CD4-positive, alpha-beta T cell (primary cell): ENCODE measurements around the gene SART3. TPM values are rescaled to one million over a fixed set of nuclear protein-coding genes. Genes with fewer than 3 reads are reported as not detected.

Source experiments
- ATAC-seq: fragments of 200-7000 bp; cut with Tn5 transposase; one replicate; pipeline ENCODE4 v1.10.0; 2022; ENCODE audit warnings: mild to moderate bottlenecking; ENCODE audit not compliant: poor library complexity
- CTCF ChIA-PET: fragments of 350-600 bp; sonication (Branson Sonifier 250); formaldehyde crosslinking; loops from one replicate; lab custom pipeline; 2021; ENCODE audit warnings: antibody characterized with exemption, inconsistent platforms; lab: Charles Lee
- POLR2A ChIA-PET: fragments of 350-600 bp; sonication (Branson Sonifier 250); formaldehyde crosslinking; loops from one replicate; lab custom pipeline; 2021; ENCODE audit warnings: antibody characterized with exemption, inconsistent platforms; lab: Charles Lee
- DNase-seq, 14 experiments: peaks; one replicate each; pipeline ENCODE4 v3.0.0-alpha.2; 2013 to 2020; ENCODE audit warnings: mixed read lengths in 2 of 14
- H3K27ac ChIP-seq, 2 donors: one replicate each; pipeline versions ENCODE4 v1.5.1 to v1.7.0; 2013; ENCODE audit warnings: low read length in 2 of 2, low read depth in 1 of 2, mild to moderate bottlenecking in 1 of 2
- H3K27me3 ChIP-seq, 2 experiments: 1 replicate in 1 of 2; 2 replicates in 1 of 2; pipeline versions ENCODE4 v1.6.1 to v1.7.0; 2013; ENCODE audit warnings: low read length in 2 of 2, control low read depth in 1 of 2, mild to moderate bottlenecking in 1 of 2, moderate library complexity in 1 of 2; ENCODE audit not compliant: insufficient read depth in 2 of 2, control insufficient read depth in 1 of 2
- H3K36me3 ChIP-seq: one replicate; pipeline ENCODE4 v1.6.1; 2013; ENCODE audit warnings: low read length, control low read depth; ENCODE audit not compliant: insufficient read depth
- H3K4me1 ChIP-seq: one replicate; pipeline ENCODE4 v1.6.1; 2013; ENCODE audit warnings: low read length, control low read depth; ENCODE audit not compliant: insufficient read depth
- H3K4me3 ChIP-seq: one replicate; pipeline ENCODE4 v1.5.1; 2013; ENCODE audit warnings: mild to moderate bottlenecking, low read length, moderate library complexity
- H3K9me3 ChIP-seq, 2 experiments: 1 replicate in 1 of 2; 2 replicates in 1 of 2; pipeline versions ENCODE4 v1.6.1 to v1.7.0; 2013; ENCODE audit warnings: low read length in 2 of 2, mild to moderate bottlenecking in 2 of 2, control low read depth in 1 of 2, moderate library complexity in 1 of 2; ENCODE audit not compliant: control insufficient read depth in 1 of 2, insufficient read depth in 1 of 2
- H3K27ac Mint-ChIP-seq: one replicate; pipeline ENCODE4 v1.8.0; 2020; ENCODE audit warnings: mixed read lengths
- H3K27me3 Mint-ChIP-seq: one replicate; pipeline ENCODE4 v1.8.0; 2021; ENCODE audit warnings: mixed read lengths
- H3K36me3 Mint-ChIP-seq: one replicate; pipeline ENCODE4 v1.8.0; 2021; ENCODE audit warnings: low read depth, mixed read lengths
- H3K4me1 Mint-ChIP-seq: one replicate; pipeline ENCODE4 v1.8.0; 2021; ENCODE audit warnings: low read depth, mixed read lengths
- H3K4me3 Mint-ChIP-seq: one replicate; pipeline ENCODE4 v1.8.0; 2020; ENCODE audit warnings: mild to moderate bottlenecking, mixed read lengths
- H3K9me3 Mint-ChIP-seq: one replicate; pipeline ENCODE4 v1.8.0; 2020; ENCODE audit warnings: mixed read lengths
- CTCF ChIP-seq: fragments of 200-600 bp; IDR thresholded peaks from one replicate; pipeline ENCODE4 v1.8.0; 2022; ENCODE audit warnings: antibody characterized with exemption, mild to moderate bottlenecking
- intact Hi-C, 2 experiments: fragments of 100-400 bp; cut with DNase I in 1 of 2; cut with micrococcal nuclease in 1 of 2; formaldehyde crosslinking; loops; one replicate each; pipeline versions ENCODE4 v1.15.1 to v1.9.0; 2023 to 2025; cut with DNase I, micrococcal nuclease
- total RNA-seq, 174 experiments: library from RNA in 2 of 174; stranded (reverse) in 2 of 174; gene quantifications; one replicate each; pipeline ENCODE4 v1.2.3 and lab custom pipeline; 2021 to 2026

SART3 gene
- total RNA-seq, 2 experiments from 2014 or later = 95.1 to 104 TPM

- ATAC-seq (no peak), DNase-seq (no peak)
- Mint-ChIP-seq H3K27me3 (no peaks in the 10 kb centered on the region), H3K27ac (peak overlapping the region; percentile 12), H3K36me3 (peaks cover 67% of the 10 kb centered on the region), H3K4me3 (no peak overlapping the region), H3K4me1 (peaks cover 20% of the 10 kb centered on the region), H3K9me3 (no peaks in the 10 kb centered on the region)
- no peaks in the 10 kb centered on the region for H3K27me3 ChIP-seq
- TF ChIP-seq CTCF = no peak
- H3K4me1 ChIP-seq = peaks cover 26% of the 10 kb centered on the region
- intact Hi-C loops = loop anchor here (5.0 to 10.0 kb wide), 11 partner anchors 44 to 1607 kb away; partner anchors contain the start of genes CRY1 (in 1 of the 2), IFT81 (in 1 of the 2), ISCU (in 1 of the 2) and KCTD10 (in 1 of the 2)
- POLR2A ChIA-PET = interaction anchor here (1.2 kb wide), 1 partner anchor 44 kb away, joined by 3 read pairs; the partner anchor contains the start of gene ISCU
- no peaks in the 10 kb centered on the region for H3K9me3 ChIP-seq
- H3K36me3 ChIP-seq = peaks cover 58% of the 10 kb centered on the region
- CTCF ChIA-PET = no interaction called here
- H3K27ac ChIP-seq = no peak overlapping the region
- H3K4me3 ChIP-seq = no peak overlapping the region
Measured at GRCh38 chr12:108518101-108518715, 42.8 kb downstream of the SART3 start.

- no peak for TF ChIP-seq CTCF
- Histone ChIP-seq H3K9me3 (no peaks in the 10 kb centered on the region), H3K27me3 (no peaks in the 10 kb centered on the region), H3K4me1 (peaks cover 26% of the 10 kb centered on the region), H3K27ac (peak overlapping the region; percentile 15 to 42), H3K36me3 (peaks cover 51% of the 10 kb centered on the region), H3K4me3 (no peak overlapping the region)
- Mint-ChIP-seq H3K4me1 (peaks cover 20% of the 10 kb centered on the region), H3K27me3 (no peaks in the 10 kb centered on the region), H3K9me3 (no peaks in the 10 kb centered on the region), H3K27ac (peak overlapping the region; percentile 87), H3K36me3 (peaks cover 59% of the 10 kb centered on the region), H3K4me3 (peak overlapping the region; percentile 96)
- intact Hi-C loops = loop anchor here (2.0 to 10.0 kb wide), 12 partner anchors 39 to 1607 kb away; partner anchors contain the start of genes CRY1 (in 1 of the 2), IFT81 (in 1 of the 2), ISCU (in 1 of the 2) and KCTD10 (in 1 of the 2)
- DNase-seq (peak in 1 of 14 experiments; percentile 12), ATAC-seq (no peak)
- ChIA-PET CTCF (no interaction called here), POLR2A (interaction anchor here (1.2 kb wide), 1 partner anchor 45 kb away, joined by 3 read pairs; the partner anchor contains the start of gene ISCU)
Measured at GRCh38 chr12:108517288-108518100, 43.5 kb downstream of the SART3 start.

GRCh38 chr12:108516511-108517275 is 44.3 kb downstream of the SART3 start:
- Histone ChIP-seq H3K9me3 (no peaks in the 10 kb centered on the region), H3K4me1 (peaks cover 32% of the 10 kb centered on the region), H3K36me3 (peaks cover 43% of the 10 kb centered on the region), H3K4me3 (no peak overlapping the region), H3K27ac (peak overlapping the region in 1 of 2 donors; percentile 42), H3K27me3 (no peaks in the 10 kb centered on the region)
- Mint-ChIP-seq H3K4me3 (peak overlapping the region; percentile 96), H3K27me3 (no peaks in the 10 kb centered on the region), H3K9me3 (no peaks in the 10 kb centered on the region), H3K36me3 (peaks cover 51% of the 10 kb centered on the region), H3K27ac (peak overlapping the region; percentile 87), H3K4me1 (peaks cover 27% of the 10 kb centered on the region)
- no peak for TF ChIP-seq CTCF
- ChIA-PET CTCF (no interaction called here), POLR2A (interaction anchor here (1.6 kb wide), 1 partner anchor 45 kb away, joined by 12 read pairs; the partner anchor contains the start of genes ISCU and SART3)
- ATAC-seq (no peak), DNase-seq (peak in 1 of 14 experiments; percentile 25)
- intact Hi-C loops = loop anchor here (2.0 to 10.0 kb wide), 12 partner anchors 40 to 1608 kb away; partner anchors contain the start of genes CRY1 (in 1 of the 2), IFT81 (in 1 of the 2), ISCU (in 1 of the 2) and KCTD10 (in 1 of the 2)
